SW480 (cell line): ENCODE data around the gene SLC2A1.
A peak's percentile ranks its signal among the peaks of the same experiment; 100 is the strongest.

ENCODE experiments used
- DNase-seq: peaks from one replicate; pipeline ENCODE4 v3.0.0-alpha.2; 2016; ENCODE audit warnings: low spot score

Gene SLC2A1

GRCh38 chr1:42958488-42959319, at the start of gene SLC2A1:
Gene SLC2A1 (minus strand): TSS chr1:42958868. CDS start chr1:42958651, 217 bp downstream.
- DNase-seq: peak; percentile 95

- DNase-seq: peak; percentile 93
These were observed 48.9 kb upstream of the SLC2A1 start for GRCh38 chr1:43007377-43008114.

- no peak for DNase-seq
These were observed 47.0 kb upstream of the SLC2A1 start for GRCh38 chr1:43005460-43006361.

GRCh38 chr1:43004587-43005459, 46.2 kb upstream of the SLC2A1 start:
- no peak for DNase-seq

- no peak for DNase-seq
These were observed 44.1 kb upstream of the SLC2A1 start for GRCh38 chr1:43002766-43003165.

GRCh38 chr1:43002116-43002515, 43.4 kb upstream of the SLC2A1 start:
- no peak for DNase-seq

- no peak for DNase-seq
These were observed 42.8 kb upstream of the SLC2A1 start for GRCh38 chr1:43001434-43001833.

GRCh38 chr1:43000271-43000670, 41.6 kb upstream of the SLC2A1 start:
- no peak for DNase-seq

GRCh38 chr1:42999308-42999707, 40.6 kb upstream of the SLC2A1 start:
- no peak for DNase-seq

GRCh38 chr1:42998386-42998785, 39.7 kb upstream of the SLC2A1 start:
- DNase-seq: no peak

GRCh38 chr1:42996384-42996970, 37.8 kb upstream of the SLC2A1 start:
- DNase-seq: no peak

GRCh38 chr1:42993502-42994136, 35.0 kb upstream of the SLC2A1 start:
- DNase-seq: no peak

GRCh38 chr1:42992054-42992571, 33.4 kb upstream of the SLC2A1 start:
- DNase-seq: no peak

GRCh38 chr1:42990757-42991346, 32.2 kb upstream of the SLC2A1 start:
- DNase-seq: no peak

- DNase-seq: no peak
These were observed 25.0 kb upstream of the SLC2A1 start for GRCh38 chr1:42983693-42984092.

- no peak for DNase-seq
These were observed 24.6 kb upstream of the SLC2A1 start for GRCh38 chr1:42983253-42983652.

GRCh38 chr1:42982641-42983040, 24.0 kb upstream of the SLC2A1 start:
- no peak for DNase-seq

- DNase-seq: no peak
These were observed 23.2 kb upstream of the SLC2A1 start for GRCh38 chr1:42981871-42982270.

- DNase-seq: no peak
These were observed 22.7 kb upstream of the SLC2A1 start for GRCh38 chr1:42981255-42981805.
